BLaER1 treated with 17β-estradiol and CSF1 and Interleukin-3, amounts not matched to agents 10 nM and 100 nM (cell line): ENCODE measurements around the gene HNMT.

Experiments used
- H3K27ac ChIP-seq, 11 experiments: shearing (Covaris generic); formaldehyde crosslinking; 2 replicates each; pipeline ENCODE4 v1.8.1; 2022
- H3K27me3 ChIP-seq, 11 experiments: shearing (Covaris generic); formaldehyde crosslinking; 2 replicates each; pipeline ENCODE4 v1.8.1; 2022
- H3K36me3 ChIP-seq, 11 experiments: shearing (Covaris generic); formaldehyde crosslinking; 2 replicates each; pipeline ENCODE4 v1.8.1; 2022
- H3K4me1 ChIP-seq, 10 experiments: shearing (Covaris generic); formaldehyde crosslinking; 2 replicates each; pipeline ENCODE4 v1.8.1; 2022
- H3K4me2 ChIP-seq, 11 experiments: shearing (Covaris generic); formaldehyde crosslinking; 2 replicates each; pipeline ENCODE4 v1.8.1; 2022
- H3K4me3 ChIP-seq, 10 experiments: shearing (Covaris generic); formaldehyde crosslinking; 2 replicates each; pipeline ENCODE4 v1.8.1; 2022
- H3K9ac ChIP-seq, 11 experiments: shearing (Covaris generic); formaldehyde crosslinking; 2 replicates each; pipeline ENCODE4 v1.8.1; 2022
- H3K9me3 ChIP-seq, 11 experiments: shearing (Covaris generic); formaldehyde crosslinking; replicated peaks in 1 of 11; 2 replicates each; pipeline ENCODE4 v1.8.1; 2022
- H4K20me1 ChIP-seq, 11 experiments: shearing (Covaris generic); formaldehyde crosslinking; 2 replicates each; pipeline ENCODE4 v1.8.1; 2022
- Cebpa-rat ChIP-seq, 11 experiments: shearing (Covaris generic); IDR thresholded peaks; 2 replicates each; pipeline ENCODE4 v1.8.1; 2022

HNMT gene

DNA sequence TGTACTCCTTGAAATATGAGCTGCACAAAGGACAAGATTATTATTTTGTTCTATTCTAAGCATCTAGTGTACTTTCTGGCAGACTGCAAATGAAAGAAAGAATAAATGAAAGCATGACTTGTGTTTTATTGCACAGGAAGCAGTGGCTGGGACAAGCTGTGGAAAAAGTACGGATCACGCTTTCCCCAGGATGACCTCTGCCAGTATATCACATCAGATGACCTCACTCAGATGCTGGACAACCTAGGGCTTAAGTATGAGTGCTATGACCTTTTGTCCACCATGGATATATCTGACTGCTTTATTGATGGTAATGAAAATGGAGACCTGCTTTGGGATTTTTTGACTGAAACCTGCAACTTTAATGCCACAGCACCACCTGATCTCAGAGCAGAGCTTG, 49.4 kb downstream of the HNMT start:
- H3K27me3 ChIP-seq, result no peaks in the 10 kb centered on the region
- TF ChIP-seq Cebpa-rat (IDR thresholded peaks at IDR 0.05), result no peak
- H3K4me3 ChIP-seq, result no peak overlapping the region
- H3K27ac ChIP-seq, result no peak overlapping the region; a peak in 1 of 22 replicates
- H4K20me1 ChIP-seq, result peaks cover 0 to 6% (median 0%) of the 10 kb centered on the region in 11 experiments; a peak in 3 of 22 replicates
- peaks cover 0 to 82% (median 0%) of the 10 kb centered on the region in 11 experiments; a peak in 5 of 22 replicates for H3K36me3 ChIP-seq
- no peaks in the 10 kb centered on the region for H3K4me1 ChIP-seq
- no peak overlapping the region for H3K4me2 ChIP-seq
- no peak overlapping the region for H3K9ac ChIP-seq
- H3K9me3 ChIP-seq, result no peaks in the 10 kb centered on the region; a peak in 1 of 22 replicates

DNA sequence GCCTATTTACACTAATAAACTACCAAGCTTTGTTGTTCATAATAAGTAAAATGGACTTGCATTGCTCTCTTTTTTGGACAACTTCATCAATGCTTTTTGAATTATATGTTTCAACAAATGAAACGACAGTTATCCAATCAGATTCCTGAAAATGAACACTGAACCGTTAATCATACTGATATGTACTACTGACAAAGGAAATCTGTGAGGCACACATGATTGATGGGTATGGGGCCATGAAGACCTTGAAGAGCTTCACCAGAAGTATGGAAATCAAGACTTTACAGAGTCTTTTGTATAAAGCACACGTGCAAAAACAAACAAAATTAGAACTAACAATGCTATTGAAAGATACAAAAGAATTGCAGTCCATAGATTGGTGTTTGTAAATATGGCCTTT, 51.2 kb downstream of the HNMT start:
- peaks cover 0 to 65% (median 0%) of the 10 kb centered on the region in 11 experiments; a peak in 5 of 22 replicates for H3K36me3 ChIP-seq
- no peaks in the 10 kb centered on the region for H3K9me3 ChIP-seq
- H3K27me3 ChIP-seq, result no peaks in the 10 kb centered on the region
- TF ChIP-seq Cebpa-rat (IDR thresholded peaks at IDR 0.05), result no peak
- H4K20me1 ChIP-seq, result peaks cover 0 to 6% (median 0%) of the 10 kb centered on the region in 11 experiments; a peak in 3 of 22 replicates
- H3K4me1 ChIP-seq, result no peaks in the 10 kb centered on the region
- H3K4me3 ChIP-seq, result no peak overlapping the region
- H3K9ac ChIP-seq, result no peak overlapping the region
- H3K27ac ChIP-seq, result no peak overlapping the region
- no peak overlapping the region for H3K4me2 ChIP-seq

DNA sequence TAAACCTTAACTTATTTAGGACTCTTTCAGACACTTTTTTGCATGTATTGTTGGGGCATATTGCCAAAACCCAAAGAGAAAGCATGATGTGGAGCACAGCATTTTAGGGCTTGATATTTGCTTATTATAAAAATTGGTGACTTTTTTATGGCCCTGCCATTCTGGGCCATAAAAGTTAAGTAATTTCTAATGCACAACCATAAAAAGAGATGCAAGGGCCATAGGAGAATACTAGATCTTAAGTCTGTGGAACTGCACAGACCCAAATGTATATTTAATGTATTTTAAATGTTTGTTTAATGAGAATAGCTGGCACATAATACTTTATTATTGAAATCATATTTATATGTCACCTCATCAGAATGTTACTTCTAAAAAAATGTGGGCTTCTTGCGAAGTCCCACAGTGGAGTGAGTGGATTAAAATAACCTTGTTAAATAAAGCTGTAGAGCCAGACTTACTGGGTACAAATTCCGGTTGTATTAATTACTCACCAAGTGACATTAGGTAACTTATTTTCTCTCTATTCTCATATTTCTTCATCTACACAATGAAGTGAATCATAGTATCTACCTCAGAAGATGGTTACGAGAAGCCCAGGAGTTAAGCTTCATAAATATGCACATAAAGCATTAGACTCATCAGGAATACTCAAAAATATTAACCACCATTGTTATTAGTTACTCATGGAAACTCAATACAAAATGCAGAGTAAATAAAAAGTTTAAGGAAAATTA, 52.2 kb downstream of the HNMT start:
- Histone ChIP-seq H3K4me1 (no peaks in the 10 kb centered on the region), H3K27ac (no peak overlapping the region), H3K27me3 (no peaks in the 10 kb centered on the region), H3K9me3 (no peaks in the 10 kb centered on the region), H3K36me3 (peaks cover 0 to 54% (median 0%) of the 10 kb centered on the region in 11 experiments; a peak in 5 of 22 replicates), H4K20me1 (peaks cover 0 to 6% (median 0%) of the 10 kb centered on the region in 11 experiments; a peak in 3 of 22 replicates), H3K4me2 (no peak overlapping the region), H3K4me3 (no peak overlapping the region), H3K9ac (no peak overlapping the region)
- TF ChIP-seq Cebpa-rat (IDR thresholded peaks at IDR 0.05), result no peak

GRCh38 chr2:138017824-138018223, 53.6 kb downstream of the HNMT start:
- Histone ChIP-seq H4K20me1 (peaks cover 0 to 6% (median 0%) of the 10 kb centered on the region in 11 experiments; a peak in 3 of 22 replicates), H3K4me1 (no peaks in the 10 kb centered on the region), H3K9ac (no peak overlapping the region), H3K4me2 (no peak overlapping the region), H3K27me3 (no peaks in the 10 kb centered on the region), H3K4me3 (no peak overlapping the region), H3K9me3 (no peaks in the 10 kb centered on the region), H3K27ac (no peak overlapping the region), H3K36me3 (peaks cover 0 to 41% (median 0%) of the 10 kb centered on the region in 11 experiments; a peak in 5 of 22 replicates)
- no peak for TF ChIP-seq Cebpa-rat (IDR thresholded peaks at IDR 0.05)

DNA sequence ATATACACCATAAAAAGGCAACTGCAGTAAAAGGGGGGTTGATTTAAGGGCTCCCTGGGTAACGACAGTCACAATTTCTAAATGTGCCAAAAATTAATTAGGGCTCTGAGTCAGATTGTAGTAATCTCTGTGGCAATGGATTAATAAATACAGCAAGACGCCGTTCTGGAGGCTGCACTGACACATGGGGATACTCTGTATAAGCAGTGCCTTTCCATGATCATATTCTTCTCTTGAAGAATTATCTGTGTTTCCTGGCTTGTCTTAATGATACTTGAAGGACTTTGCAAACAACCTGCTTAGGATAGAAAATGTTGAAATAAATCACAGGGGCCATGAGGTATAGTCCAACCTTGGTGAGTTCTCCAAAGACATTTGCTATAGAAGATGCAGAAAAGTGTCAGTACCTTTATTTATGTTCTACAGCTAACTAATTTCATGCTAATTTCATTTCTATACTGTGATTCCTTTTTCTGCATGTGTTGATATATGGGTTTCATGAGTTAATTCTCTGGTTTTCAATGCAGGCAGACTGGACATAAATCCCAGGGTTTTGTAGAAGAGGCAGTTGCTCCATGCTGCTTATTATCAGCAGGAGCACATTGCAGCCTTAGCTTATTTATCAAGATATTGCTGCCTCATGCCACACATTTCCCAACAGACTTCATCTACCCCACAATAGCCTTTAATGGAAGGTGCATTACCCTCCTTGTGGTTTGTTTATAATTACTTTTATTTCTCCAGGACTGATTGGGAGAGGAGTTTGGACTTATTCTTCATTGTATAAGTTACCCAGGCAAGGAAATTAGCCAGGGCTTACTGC, 54.8 kb downstream of the HNMT start:
- Histone ChIP-seq H3K27me3 (no peaks in the 10 kb centered on the region), H3K27ac (no peak overlapping the region), H3K9ac (no peak overlapping the region), H3K4me2 (no peak overlapping the region), H3K4me1 (no peaks in the 10 kb centered on the region), H4K20me1 (no peaks in the 10 kb centered on the region), H3K9me3 (no peaks in the 10 kb centered on the region), H3K4me3 (no peak overlapping the region), H3K36me3 (peaks cover 0 to 29% (median 0%) of the 10 kb centered on the region in 11 experiments; a peak in 4 of 22 replicates)
- TF ChIP-seq Cebpa-rat (IDR thresholded peaks at IDR 0.05), result no peak

- Histone ChIP-seq H3K36me3 (peaks cover 0 to 16% (median 0%) of the 10 kb centered on the region in 11 experiments; a peak in 2 of 22 replicates), H3K4me3 (no peak overlapping the region), H3K9ac (no peak overlapping the region), H3K9me3 (no peaks in the 10 kb centered on the region), H3K27me3 (no peaks in the 10 kb centered on the region), H3K27ac (no peak overlapping the region), H4K20me1 (no peaks in the 10 kb centered on the region), H3K4me1 (no peaks in the 10 kb centered on the region), H3K4me2 (no peak overlapping the region)
- TF ChIP-seq Cebpa-rat (IDR thresholded peaks at IDR 0.05), result no peak
Observed at GRCh38 chr2:138020432-138020831, 56.2 kb downstream of the HNMT start.

GRCh38 chr2:138021154-138021553, 56.9 kb downstream of the HNMT start:
- H3K4me1 ChIP-seq, result peaks cover 0 to 3% (median 0%) of the 10 kb centered on the region in 10 experiments; a peak in 3 of 20 replicates
- no peaks in the 10 kb centered on the region for H3K9me3 ChIP-seq
- no peak overlapping the region for H3K4me2 ChIP-seq
- TF ChIP-seq Cebpa-rat (IDR thresholded peaks at IDR 0.05), result no peak
- no peak overlapping the region for H3K27ac ChIP-seq
- no peaks in the 10 kb centered on the region for H4K20me1 ChIP-seq
- no peak overlapping the region for H3K4me3 ChIP-seq
- no peak overlapping the region for H3K9ac ChIP-seq
- H3K27me3 ChIP-seq, result no peaks in the 10 kb centered on the region
- H3K36me3 ChIP-seq, result peaks cover 0 to 9% (median 0%) of the 10 kb centered on the region in 11 experiments; a peak in 2 of 22 replicates

DNA sequence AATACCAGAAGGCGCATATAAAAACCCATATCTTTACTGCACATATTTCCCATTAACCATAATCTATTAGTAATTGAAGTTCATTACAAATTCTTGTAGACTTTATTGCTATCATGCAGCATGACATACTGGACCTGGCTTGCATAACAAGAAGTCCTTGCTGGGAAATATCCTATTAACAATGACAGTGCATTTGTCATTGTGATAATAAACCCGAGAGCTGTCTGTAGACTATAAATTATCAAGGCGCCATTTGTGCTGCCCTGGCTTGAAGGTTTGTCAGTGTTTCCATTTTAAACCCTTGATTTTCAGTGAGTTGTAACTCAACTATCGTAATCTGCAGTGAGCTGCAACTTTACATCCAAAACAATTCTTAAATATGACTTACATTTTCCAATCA, 59.0 kb downstream of the HNMT start:
- H4K20me1 ChIP-seq, result no peaks in the 10 kb centered on the region
- TF ChIP-seq Cebpa-rat (IDR thresholded peaks at IDR 0.05), result no peak

GRCh38 chr2:138023976-138024375, 59.7 kb downstream of the HNMT start:
- no peaks in the 10 kb centered on the region for H3K27me3 ChIP-seq
- H3K4me2 ChIP-seq, result no peak overlapping the region
- H3K4me3 ChIP-seq, result no peak overlapping the region
- H3K4me1 ChIP-seq, result peaks cover 0 to 29% (median 5%) of the 10 kb centered on the region in 10 experiments; a peak in 9 of 20 replicates
- 0 out of 22 replicates have a peak, but pooled peaks cover 0 to 3% (median 0%) of the 10 kb centered on the region in 11 experiments for H3K9me3 ChIP-seq
- no peak overlapping the region for H3K27ac ChIP-seq
- H3K9ac ChIP-seq, result no peak overlapping the region
- no peaks in the 10 kb centered on the region for H4K20me1 ChIP-seq
- TF ChIP-seq Cebpa-rat (IDR thresholded peaks at IDR 0.05), result no peak
- H3K36me3 ChIP-seq, result no peaks in the 10 kb centered on the region

More for the DNA sequence above, 59.0 kb downstream of the HNMT start:
- Histone ChIP-seq H3K4me1 (peaks cover 0 to 24% (median 2%) of the 10 kb centered on the region in 10 experiments; a peak in 9 of 20 replicates), H3K36me3 (no peaks in the 10 kb centered on the region), H3K27ac (no peak overlapping the region), H3K27me3 (no peaks in the 10 kb centered on the region), H3K9ac (no peak overlapping the region), H3K9me3 (no peaks in the 10 kb centered on the region), H3K4me2 (no peak overlapping the region), H3K4me3 (no peak overlapping the region)
